ENCODE data around the gene ANK3. TPM values are rescaled to one million over a fixed set of nuclear protein-coding genes. Genes with fewer than 3 reads are reported as not detected.

Gene ANK3
- total RNA-seq, 4 donors from 2014 or later = 125 to 171 (median 149) TPM

GRCh38 chr10:60403168-60403873 lies 13.6 kb upstream of the ANK3 start:
- DNase-seq (no peak), ATAC-seq (no peak)
- Histone ChIP-seq H3K27ac (no peak overlapping the region), H3K4me3 (no peak overlapping the region), H3K36me3 (no peaks in the 10 kb centered on the region), H3K4me1 (peaks cover 0 to 5% of the 10 kb centered on the region in 2 donors), H3K27me3 (no peaks in the 10 kb centered on the region), H3K9me3 (no peaks in the 10 kb centered on the region)
- in situ Hi-C loops (cut with MboI; ENCODE audit: low sequenced_read_pairs in 4 of 4) (no loop called here), intact Hi-C loops (cut with DNase I; ENCODE audit: low total_unique reads) (no loop called here)
- TF ChIP-seq CTCF (IDR thresholded peaks at IDR 0.05 in 4 of 5, conservative IDR thresholded peaks at IDR 0.05 in 1 of 5) = no peak
- TF ChIP-seq POLR2A (IDR thresholded peaks at IDR 0.05) = no peak

- Histone ChIP-seq H3K27ac (no peak overlapping the region), H3K9me3 (no peaks in the 10 kb centered on the region), H3K4me1 (peaks cover 0 to 5% of the 10 kb centered on the region in 2 donors), H3K36me3 (no peaks in the 10 kb centered on the region), H3K27me3 (no peaks in the 10 kb centered on the region), H3K4me3 (no peak overlapping the region)
- DNase-seq (no peak), ATAC-seq (no peak)
- intact Hi-C loops (cut with DNase I; ENCODE audit: low total_unique reads) = no loop called here
- no peak for TF ChIP-seq POLR2A (IDR thresholded peaks at IDR 0.05)
- TF ChIP-seq CTCF (IDR thresholded peaks at IDR 0.05 in 4 of 5, conservative IDR thresholded peaks at IDR 0.05 in 1 of 5) = no peak
- in situ Hi-C loops (cut with MboI; ENCODE audit: low sequenced_read_pairs in 4 of 4) = no loop called here
Observed at GRCh38 chr10:60400366-60400765, 10.7 kb upstream of the ANK3 start.

- peak overlapping the region in 1 of 4 donors; percentile 5 for H3K4me3 ChIP-seq
- H3K4me1 ChIP-seq = peaks cover 0 to 5% of the 10 kb centered on the region in 2 donors
- intact Hi-C loops (cut with DNase I; ENCODE audit: low total_unique reads) (no loop called here), in situ Hi-C loops (cut with MboI; ENCODE audit: low sequenced_read_pairs in 4 of 4) (no loop called here)
- DNase-seq = no peak
- no peak for TF ChIP-seq POLR2A (IDR thresholded peaks at IDR 0.05)
- no peak for TF ChIP-seq CTCF (IDR thresholded peaks at IDR 0.05 in 4 of 5, conservative IDR thresholded peaks at IDR 0.05 in 1 of 5)
- peak in 1 of 2 donors; percentile 11 for ATAC-seq
- H3K9me3 ChIP-seq = no peaks in the 10 kb centered on the region
- H3K36me3 ChIP-seq = no peaks in the 10 kb centered on the region
- no peaks in the 10 kb centered on the region for H3K27me3 ChIP-seq
- H3K27ac ChIP-seq = no peak overlapping the region
Observed at GRCh38 chr10:60399328-60399727, 9.7 kb upstream of the ANK3 start.

- H3K27ac ChIP-seq = no peak overlapping the region
- in situ Hi-C loops (cut with MboI; ENCODE audit: low sequenced_read_pairs in 4 of 4) = no loop called here
- intact Hi-C loops (cut with DNase I; ENCODE audit: low total_unique reads) = no loop called here
- H3K9me3 ChIP-seq = no peaks in the 10 kb centered on the region
- ATAC-seq (no peak), DNase-seq (no peak)
- peaks cover 0 to 5% of the 10 kb centered on the region in 2 donors for H3K4me1 ChIP-seq
- TF ChIP-seq POLR2A (IDR thresholded peaks at IDR 0.05) (no peak), CTCF (IDR thresholded peaks at IDR 0.05 in 4 of 5, conservative IDR thresholded peaks at IDR 0.05 in 1 of 5) (no peak)
- no peak overlapping the region for H3K4me3 ChIP-seq
- H3K36me3 ChIP-seq = no peaks in the 10 kb centered on the region
- H3K27me3 ChIP-seq = no peaks in the 10 kb centered on the region
Observed at GRCh38 chr10:60397792-60398191, 8.1 kb upstream of the ANK3 start.

- no peak for TF ChIP-seq CTCF (IDR thresholded peaks at IDR 0.05 in 4 of 5, conservative IDR thresholded peaks at IDR 0.05 in 1 of 5)
- TF ChIP-seq POLR2A (IDR thresholded peaks at IDR 0.05) = no peak
- Histone ChIP-seq H3K4me1 (peaks cover 0 to 5% of the 10 kb centered on the region in 2 donors), H3K27ac (no peak overlapping the region), H3K9me3 (no peaks in the 10 kb centered on the region), H3K27me3 (no peaks in the 10 kb centered on the region), H3K36me3 (no peaks in the 10 kb centered on the region), H3K4me3 (no peak overlapping the region)
- in situ Hi-C loops (cut with MboI; ENCODE audit: low sequenced_read_pairs in 4 of 4) (no loop called here), intact Hi-C loops (cut with DNase I; ENCODE audit: low total_unique reads) (no loop called here)
- DNase-seq (no peak), ATAC-seq (no peak)
Observed at GRCh38 chr10:60396766-60397165, 7.1 kb upstream of the ANK3 start.
